ENCODE results near the gene CTXN2.

CTXN2 gene

DNA sequence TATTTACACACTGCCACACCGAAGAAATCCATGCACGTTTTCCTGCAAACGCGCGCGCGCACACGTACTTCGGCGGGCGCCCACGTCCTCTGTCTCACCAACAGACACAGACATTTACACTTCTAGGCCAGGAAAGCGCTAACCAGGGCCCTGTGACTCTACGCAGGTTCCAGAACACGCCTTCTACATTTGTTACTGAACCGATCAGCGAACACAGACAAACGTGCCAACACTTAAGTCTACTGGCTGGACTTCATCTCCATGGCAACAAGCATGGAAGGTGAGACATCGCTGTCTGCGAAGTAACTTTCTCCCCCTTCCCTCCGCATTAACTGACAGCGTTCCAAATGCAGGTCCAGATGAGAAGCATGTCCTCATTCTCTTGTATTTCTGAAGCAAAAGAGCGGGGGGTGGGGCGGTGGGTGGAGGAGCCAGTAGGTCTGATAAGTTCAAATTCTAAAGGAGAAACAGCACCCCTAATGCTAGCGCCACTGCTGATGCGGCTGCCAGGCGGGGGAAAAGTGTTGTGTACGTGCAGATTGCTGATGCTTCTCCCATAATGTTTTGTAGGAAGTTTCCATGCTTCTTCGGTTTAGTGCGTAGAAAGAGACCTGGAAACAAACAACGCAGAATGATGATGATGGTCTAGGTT, at the start of gene CTXN2:
CTXN2 (plus strand) TSS at position 92 of the 652 bp plus-strand sequence. CDS start 9,636 bp downstream, outside the sequence.
- DNase-seq, result peak in 21 of 51 donors; percentile 2 to 60 (median 19)

GRCh38 chr15:48143856-48144255, 47.6 kb upstream of the CTXN2 start:
- no peak for DNase-seq

DNA sequence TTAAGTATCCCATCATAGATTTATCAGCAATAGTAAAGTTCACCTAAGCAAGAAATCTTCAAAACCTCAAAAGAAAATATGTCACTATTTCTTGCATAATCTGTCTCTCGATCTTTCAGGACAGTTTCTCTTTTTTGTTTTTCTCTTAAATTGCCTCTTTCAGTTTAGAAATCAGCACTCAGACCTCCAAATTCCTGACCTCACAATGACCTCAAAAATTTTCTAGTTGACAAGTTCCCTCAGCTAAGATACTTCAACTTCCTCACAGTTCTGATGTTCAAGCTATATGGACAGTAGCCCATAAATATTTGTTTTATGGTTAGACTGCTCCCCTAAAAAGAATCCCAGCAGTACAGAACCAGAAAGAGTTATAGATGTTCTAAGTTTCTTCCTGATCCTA, 46.6 kb upstream of the CTXN2 start:
- DNase-seq, result no peak

- DNase-seq, result no peak
Observed at GRCh38 chr15:48145923-48146322, 45.5 kb upstream of the CTXN2 start.

- DNase-seq, result no peak
Observed at GRCh38 chr15:48147358-48147757, 44.1 kb upstream of the CTXN2 start.

DNA sequence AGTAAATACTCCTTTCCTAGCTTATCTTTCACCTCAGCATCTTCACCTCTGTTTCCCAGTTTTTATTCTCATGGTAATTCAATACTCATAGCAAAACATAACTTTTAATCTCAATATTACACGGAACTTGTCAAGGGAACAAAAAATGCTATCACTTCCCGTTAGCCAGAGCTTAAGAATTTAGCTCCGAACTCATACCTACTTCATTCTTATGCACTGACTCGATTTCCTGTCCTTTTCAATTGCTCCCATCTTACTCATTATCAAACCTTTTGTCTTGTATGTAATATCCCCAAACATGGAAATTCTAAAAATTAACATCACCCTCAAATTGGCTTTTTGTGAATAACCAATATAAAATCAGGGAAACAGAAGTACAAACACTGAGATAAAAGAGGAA, 41.6 kb upstream of the CTXN2 start:
- DNase-seq, result no peak

GRCh38 chr15:48153526-48153925, 37.9 kb upstream of the CTXN2 start:
- no peak for DNase-seq

DNA sequence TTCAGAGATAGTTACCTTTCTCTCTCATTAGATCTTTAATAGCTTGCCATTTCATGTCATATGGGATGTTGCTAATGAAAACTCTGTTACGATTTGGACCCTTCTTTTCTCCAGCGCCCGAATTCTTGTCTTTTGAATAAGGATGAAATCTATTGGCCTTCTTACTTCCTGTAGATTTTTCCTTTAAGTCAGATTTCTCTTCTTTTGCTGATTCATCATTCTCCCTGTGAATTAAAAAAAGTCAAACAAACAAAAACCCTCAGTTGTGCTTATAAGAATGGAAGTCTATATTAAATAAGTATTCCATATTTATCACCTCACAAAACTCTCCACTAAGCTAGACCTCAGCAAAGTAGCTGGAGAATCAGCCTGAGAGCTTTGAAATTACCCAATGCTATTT, 22.8 kb upstream of the CTXN2 start:
- DNase-seq, result no peak

GRCh38 chr15:48170981-48171380, 20.5 kb upstream of the CTXN2 start:
- DNase-seq, result no peak

GRCh38 chr15:48175126-48175525, 16.3 kb upstream of the CTXN2 start:
- no peak for DNase-seq

DNA sequence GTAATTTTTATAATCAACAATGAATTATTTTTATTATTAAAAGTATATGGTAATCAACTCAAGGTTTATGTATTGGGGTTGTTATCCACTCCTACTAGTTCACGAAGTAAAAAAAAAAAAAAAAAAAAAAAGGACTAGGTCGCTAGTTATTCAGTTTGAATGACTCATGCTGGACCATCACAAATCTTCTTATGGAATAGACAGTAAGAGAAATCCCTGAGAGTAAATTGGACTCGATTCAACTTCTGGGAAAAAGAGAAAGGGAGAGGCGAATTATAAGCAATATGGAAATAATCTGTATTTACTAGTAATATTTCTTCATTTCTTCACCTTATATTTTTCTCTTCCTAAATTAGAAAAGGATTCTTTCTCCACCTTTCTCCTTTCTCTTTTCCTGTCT, 15.4 kb upstream of the CTXN2 start:
- DNase-seq, result no peak

- DNase-seq, result no peak
Observed at GRCh38 chr15:48176957-48177356, 14.5 kb upstream of the CTXN2 start.

DNA sequence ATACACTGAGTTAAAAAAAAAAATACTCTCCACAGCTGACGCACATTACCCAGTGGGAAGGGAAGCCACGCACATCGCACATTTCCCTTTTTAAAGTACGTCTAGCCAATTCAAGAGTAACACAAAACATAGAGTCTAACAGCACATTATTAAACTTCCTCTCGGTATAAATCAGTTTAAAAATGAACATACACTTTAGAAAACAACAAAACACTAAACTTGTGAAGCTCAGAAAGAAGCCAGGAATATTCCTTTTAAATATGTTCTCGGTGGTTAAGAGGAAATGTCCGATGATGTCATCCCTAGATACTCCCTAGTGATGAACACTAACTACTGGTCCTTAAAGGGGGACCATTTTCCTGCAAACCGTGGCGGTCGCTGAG, 14.1 kb upstream of the CTXN2 start:
- peak in 5 of 51 donors; percentile 0 to 80 (median 0) for DNase-seq

DNA sequence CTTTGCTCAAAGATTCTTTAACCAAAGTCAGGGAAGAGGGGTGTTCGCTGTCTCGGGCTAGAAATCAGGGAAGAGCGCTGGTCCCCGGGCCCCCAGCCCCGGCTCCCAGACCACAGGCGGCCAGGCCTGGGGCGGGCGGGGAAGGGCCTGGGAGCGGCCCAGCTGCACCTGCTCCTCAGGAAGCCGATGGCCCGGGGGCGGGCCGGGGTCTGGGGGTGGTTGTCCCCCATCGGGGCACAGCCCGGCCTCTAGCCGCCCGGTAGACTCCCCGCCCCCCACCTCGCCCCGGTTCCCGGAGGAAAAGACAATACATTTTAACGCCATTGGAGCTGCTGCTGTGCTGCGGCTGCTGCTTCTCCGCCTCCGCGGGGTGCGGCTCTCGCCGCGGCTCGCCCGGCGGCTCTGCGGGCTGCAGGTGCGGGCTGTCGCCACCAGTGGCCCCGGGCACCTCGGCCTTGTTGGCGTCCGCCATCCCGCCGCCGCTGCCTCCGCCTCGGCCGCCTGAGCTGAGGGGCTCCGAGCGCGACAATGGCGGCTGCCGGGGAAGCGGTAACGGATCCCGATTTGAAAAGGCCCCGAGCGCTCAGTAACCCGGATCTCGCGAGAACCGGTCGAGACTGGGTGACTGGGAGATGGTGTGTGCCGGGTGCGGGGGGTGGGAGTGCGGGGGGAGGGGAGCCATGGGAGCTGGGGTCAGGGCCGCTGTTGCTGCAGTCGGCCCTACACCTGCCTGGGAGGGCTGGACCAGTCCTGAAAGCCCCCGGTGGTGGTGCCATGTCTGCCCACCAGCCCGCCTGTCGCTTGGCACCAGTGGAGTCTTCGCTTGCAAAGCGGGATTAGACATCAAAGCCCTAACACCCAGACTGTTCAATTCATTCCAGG, 13.5 kb upstream of the CTXN2 start, which contains the start of gene MYEF2:
MYEF2 (minus strand) TSS at position 530 of the 882 bp plus-strand sequence; CDS start at position 472, 58 bp downstream.
- peak in 49 of 51 donors; percentile 14 to 90 (median 65) for DNase-seq

DNA sequence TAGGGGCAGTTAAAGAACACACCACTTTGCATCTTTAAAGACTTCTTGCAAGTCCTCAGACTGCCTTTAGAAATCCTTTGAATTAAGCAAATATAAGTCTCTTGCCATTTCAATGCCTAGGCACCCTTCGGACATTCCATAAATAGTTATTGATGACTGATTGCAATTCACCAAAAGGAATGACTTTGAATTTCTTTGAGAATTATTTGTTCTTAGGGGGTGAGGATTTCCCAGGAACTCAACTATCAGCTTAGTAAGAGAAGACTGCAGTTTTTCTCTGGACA, 12.9 kb upstream of the CTXN2 start:
- no peak for DNase-seq

GRCh38 chr15:48182749-48183148, 8.7 kb upstream of the CTXN2 start:
- DNase-seq, result no peak

- no peak for DNase-seq
Observed at GRCh38 chr15:48185529-48185928, 5.9 kb upstream of the CTXN2 start.

DNA sequence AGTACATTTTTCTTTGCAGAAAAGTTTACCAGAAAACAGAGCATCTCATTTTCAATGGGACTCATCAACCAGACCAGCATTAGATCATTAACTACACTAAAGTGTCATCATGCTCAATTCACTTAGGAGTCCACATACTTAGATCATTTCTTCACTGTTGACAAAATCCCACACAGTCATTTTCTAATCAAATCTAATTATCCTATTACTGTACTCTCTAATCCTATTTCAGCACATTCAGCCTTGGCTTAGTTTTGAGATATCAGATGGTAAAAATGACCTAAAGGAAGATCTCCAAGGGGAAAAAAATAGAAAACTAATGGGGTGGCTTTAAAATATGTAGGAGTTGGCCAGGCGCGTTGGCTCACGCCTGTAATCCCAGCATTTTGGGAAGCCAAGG, 5.2 kb upstream of the CTXN2 start:
- DNase-seq, result no peak

DNA sequence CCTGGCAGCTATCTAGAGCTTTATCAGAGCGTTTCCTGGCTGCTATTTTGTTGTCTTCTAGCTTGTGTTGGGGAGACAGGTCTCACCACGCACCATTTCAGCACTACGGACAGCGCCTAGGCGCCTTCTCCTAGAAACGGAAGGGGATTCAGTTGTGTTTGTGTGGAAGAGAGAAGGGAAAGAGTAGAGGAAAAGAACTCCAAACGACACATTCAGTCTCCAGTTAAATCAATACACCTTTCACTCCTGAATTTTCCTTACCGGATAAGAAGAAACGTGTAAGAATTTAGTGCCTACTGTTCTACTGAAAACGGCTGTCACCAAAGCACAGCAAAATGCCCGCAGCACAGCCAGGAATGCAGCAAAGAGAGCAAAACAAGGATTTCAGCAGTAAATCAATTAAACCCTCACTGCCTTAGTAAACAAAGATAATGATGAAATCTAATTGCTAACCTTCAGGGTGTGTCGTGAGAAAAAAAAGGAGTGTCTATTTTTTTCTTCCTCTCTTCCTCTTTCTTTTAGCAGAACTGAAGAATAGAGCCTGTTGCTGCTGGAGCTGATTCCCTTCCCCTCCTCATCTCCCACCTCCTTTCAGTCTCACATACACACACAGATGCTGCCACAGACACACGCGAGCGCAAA, 412 bp upstream of the CTXN2 start:
- DNase-seq, result peak in 33 of 51 donors; percentile 1 to 64 (median 25)

DNA sequence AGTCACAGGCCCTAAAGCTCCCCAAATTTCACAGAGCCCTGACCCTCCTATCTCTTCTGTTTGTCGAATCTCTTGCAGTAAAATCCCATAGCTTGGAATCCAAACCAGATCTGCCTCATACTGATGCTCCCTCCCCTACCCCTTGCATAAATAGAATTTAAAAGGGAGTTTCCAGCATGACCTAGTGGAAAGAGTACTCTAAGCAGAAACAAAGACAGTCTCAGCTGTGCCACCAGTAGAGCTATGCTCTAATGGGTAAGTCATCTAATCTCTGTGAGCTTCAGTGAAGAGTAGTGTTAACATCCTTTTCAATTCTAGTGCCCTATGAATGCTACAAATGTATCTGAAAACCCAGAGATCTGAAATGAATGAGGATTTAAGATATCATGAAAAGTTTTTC, 10.6 kb downstream of the CTXN2 start:
- DNase-seq, result no peak

- DNase-seq, result no peak
Observed at GRCh38 chr15:48205981-48206380, 14.5 kb downstream of the CTXN2 start, which contains the start of gene SLC12A1. Gene SLC12A1, plus strand, starts transcription at chr15:48206302. Its CDS starts 1,418 bp downstream, at chr15:48207720.

- DNase-seq, result no peak
Observed at GRCh38 chr15:48221261-48221660, 29.8 kb downstream of the CTXN2 start.

Measured in hypothalamus (tissue), 51 donors.